ENCODE measurements around the gene LZTS2. TPM values are rescaled to one million over a fixed set of nuclear protein-coding genes. Genes with fewer than 3 reads are reported as not detected.

The LZTS2 gene
- total and polyA plus RNA-seq, 4 donors: 2.1 to 10.3 (median 9.5) TPM

GRCh38 chr10:101010329-101010728 lies 10.7 kb downstream of the LZTS2 start:
- Histone ChIP-seq H3K36me3 (ENCODE audit: control insufficient read depth in 4 of 4, insufficient read depth in 3 of 4, low read depth in 1 of 4, low read length in 3 of 4) (peaks cover 0 to 9% (median 0%) of the 10 kb centered on the region in 4 donors), H3K27me3 (ENCODE audit: control insufficient read depth in 4 of 4, insufficient read depth in 4 of 4, low read length in 3 of 4) (no peaks in the 10 kb centered on the region), H3K4me3 (ENCODE audit: low read depth in 1 of 3, low read length in 3 of 3) (no peak overlapping the region), H3K9ac (ENCODE audit: low read depth in 1 of 2, low read length in 2 of 2) (no peak overlapping the region), H3K4me1 (ENCODE audit: control insufficient read depth in 4 of 4, insufficient read depth in 4 of 4, low read length in 3 of 4) (peaks cover 0 to 12% (median 3%) of the 10 kb centered on the region in 4 donors), H3K9me3 (ENCODE audit: control insufficient read depth in 4 of 4, low read length in 3 of 4) (no peaks in the 10 kb centered on the region), H3K27ac (ENCODE audit: low read depth in 1 of 2, low read length in 2 of 2) (no peak overlapping the region)
- 95% methylated on average over 22 of the region's 22 CpGs for WGBS
- no peak for DNase-seq (ENCODE audit: low spot score)
- TF ChIP-seq, protein P1, sequence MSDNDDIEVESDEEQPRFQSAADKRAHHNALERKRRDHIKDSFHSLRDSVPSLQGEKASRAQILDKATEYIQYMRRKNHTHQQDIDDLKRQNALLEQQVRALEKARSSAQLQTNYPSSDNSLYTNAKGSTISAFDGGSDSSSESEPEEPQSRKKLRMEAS (IDR thresholded peaks at IDR 0.05): no peak
- TF ChIP-seq GABPA (IDR thresholded peaks at IDR 0.05 in 1 of 2, conservative IDR thresholded peaks at IDR 0.05 in 1 of 2): no peak
- no peak for TF ChIP-seq RAD21 (IDR thresholded peaks at IDR 0.05)
- TF ChIP-seq SP1 (IDR thresholded peaks at IDR 0.05): no peak
- no peak for TF ChIP-seq EGR1 (IDR thresholded peaks at IDR 0.05; ENCODE audit: low read depth in 2 of 2)

DNA sequence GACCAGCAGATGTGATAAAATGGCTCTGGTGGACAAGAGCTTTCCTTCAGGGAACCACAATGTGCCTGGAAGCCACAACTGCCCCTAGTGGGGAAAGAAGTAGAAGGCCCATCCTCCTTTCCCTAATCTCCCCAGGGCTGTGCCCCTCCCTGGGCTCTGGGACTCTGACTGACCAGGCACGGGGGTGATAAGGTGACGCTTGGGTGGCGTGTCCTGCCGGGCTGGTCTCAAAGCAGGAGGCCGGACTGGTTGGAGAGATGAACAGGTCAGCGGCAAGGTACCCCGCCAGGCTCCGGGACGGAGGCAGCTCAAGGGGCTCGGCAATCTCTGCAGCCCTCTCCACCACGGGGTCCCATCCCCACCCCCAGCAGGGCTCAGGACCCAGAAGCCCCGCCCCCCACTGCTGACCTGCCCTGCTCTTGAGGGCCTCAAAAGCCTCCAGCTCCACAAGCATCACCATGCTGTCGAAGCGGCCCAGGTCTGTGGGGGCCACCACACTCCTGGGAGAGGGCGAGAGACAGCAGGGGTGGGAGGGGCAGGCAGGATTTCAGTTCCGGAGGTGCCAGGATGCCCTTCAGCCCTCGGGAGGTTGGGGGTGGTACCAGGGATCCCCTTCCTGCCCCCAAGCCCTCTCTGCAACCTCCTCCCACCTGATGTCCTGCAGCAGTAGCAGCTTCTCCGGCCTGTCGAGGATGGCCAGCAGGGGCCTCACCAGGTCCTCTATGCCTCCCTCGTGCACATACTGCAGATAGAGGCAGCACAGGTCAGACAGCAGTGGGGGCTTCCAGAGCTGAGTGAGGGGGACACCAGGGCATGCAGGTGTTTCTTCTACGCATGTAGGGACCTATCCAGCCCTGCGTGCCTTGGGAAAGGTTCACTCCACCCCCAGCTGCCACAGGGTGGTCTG lies 12.2 kb downstream of the LZTS2 start:
- TF ChIP-seq CTCF (IDR thresholded peaks at IDR 0.05; ENCODE audit: low read depth, low read length, missing input control): peak; percentile 5
- TF ChIP-seq HNF4G (IDR thresholded peaks at IDR 0.05): no peak
- Histone ChIP-seq H3K36me3 (ENCODE audit: control insufficient read depth in 4 of 4, insufficient read depth in 3 of 4, low read depth in 1 of 4, low read length in 3 of 4) (no peaks in the 10 kb centered on the region), H3K4me1 (ENCODE audit: control insufficient read depth in 4 of 4, insufficient read depth in 4 of 4, low read length in 3 of 4) (peaks cover 0 to 12% (median 3%) of the 10 kb centered on the region in 4 donors), H3K4me3 (ENCODE audit: low read depth in 1 of 3, low read length in 3 of 3) (no peak overlapping the region), H3K27me3 (ENCODE audit: control insufficient read depth in 4 of 4, insufficient read depth in 4 of 4, low read length in 3 of 4) (no peaks in the 10 kb centered on the region), H3K9ac (ENCODE audit: low read depth in 1 of 2, low read length in 2 of 2) (no peak overlapping the region), H3K9me3 (ENCODE audit: control insufficient read depth in 4 of 4, low read length in 3 of 4) (no peaks in the 10 kb centered on the region), H3K27ac (ENCODE audit: low read depth in 1 of 2, low read length in 2 of 2) (no peak overlapping the region)
- no peak for DNase-seq (ENCODE audit: low spot score)
- WGBS: 62% methylated on average over 22 of the region's 22 CpGs

GRCh38 chr10:101012525-101013364 lies 13.1 kb downstream of the LZTS2 start:
- no peaks in the 10 kb centered on the region for H3K9me3 ChIP-seq (ENCODE audit: control insufficient read depth in 4 of 4, low read length in 3 of 4)
- H3K36me3 ChIP-seq (ENCODE audit: control insufficient read depth in 4 of 4, insufficient read depth in 3 of 4, low read depth in 1 of 4, low read length in 3 of 4): no peaks in the 10 kb centered on the region
- H3K9ac ChIP-seq (ENCODE audit: low read depth in 1 of 2, low read length in 2 of 2): no peak overlapping the region
- no peak overlapping the region for H3K4me3 ChIP-seq (ENCODE audit: low read depth in 1 of 3, low read length in 3 of 3)
- no peak overlapping the region for H3K27ac ChIP-seq (ENCODE audit: low read depth in 1 of 2, low read length in 2 of 2)
- 24% methylated on average over 14 of the region's 14 CpGs for WGBS
- peak; percentile 81 for DNase-seq (ENCODE audit: low spot score)
- peaks cover 0 to 9% (median 3%) of the 10 kb centered on the region in 4 donors for H3K4me1 ChIP-seq (ENCODE audit: control insufficient read depth in 4 of 4, insufficient read depth in 4 of 4, low read length in 3 of 4)
- H3K27me3 ChIP-seq (ENCODE audit: control insufficient read depth in 4 of 4, insufficient read depth in 4 of 4, low read length in 3 of 4): no peaks in the 10 kb centered on the region
- peak; percentile 75 to 87 for TF ChIP-seq RAD21 (IDR thresholded peaks at IDR 0.05)
- TF ChIP-seq EGR1 (IDR thresholded peaks at IDR 0.05; ENCODE audit: low read depth in 2 of 2): no peak
- TF ChIP-seq GABPA (IDR thresholded peaks at IDR 0.05 in 1 of 2, conservative IDR thresholded peaks at IDR 0.05 in 1 of 2): no peak
- TF ChIP-seq NR2F2 (IDR thresholded peaks at IDR 0.05): no peak
- TF ChIP-seq HNF4A (conservative IDR thresholded peaks at IDR 0.05): no peak
- TF ChIP-seq REST (IDR thresholded peaks at IDR 0.05): no peak
- no peak for TF ChIP-seq FOXA2 (IDR thresholded peaks at IDR 0.05)
- TF ChIP-seq, protein P1 (IDR thresholded peaks at IDR 0.05): no peak
- TF ChIP-seq SP1 (IDR thresholded peaks at IDR 0.05): peak; percentile 10
- peak in 1 of 2 donors; percentile 16 for TF ChIP-seq JUND (IDR thresholded peaks at IDR 0.05)
- no peak for TF ChIP-seq YY1 (IDR thresholded peaks at IDR 0.05)
- TF ChIP-seq HNF4G (IDR thresholded peaks at IDR 0.05): no peak
- no peak for TF ChIP-seq ZBTB33 (IDR thresholded peaks at IDR 0.05)
- no peak for TF ChIP-seq RXRA (IDR thresholded peaks at IDR 0.05)
- no peak for TF ChIP-seq ATF3 (IDR thresholded peaks at IDR 0.05)
